SK-N-SH treated with all-trans-retinoic acid at 6 μM for 48 hours (cell line): Measurements from ENCODE around the gene NPAS2.

Source experiments
- ATAC-seq: fragments of 200-7000 bp; cut with Tn5 transposase; 3 replicates; pipeline ENCODE4 v1.9.1; 2020; ENCODE audit warnings: mild to moderate bottlenecking, moderate library complexity
- ARNTL ChIP-seq: fragments of 450-650 bp; formaldehyde crosslinking; IDR thresholded peaks from 2 replicates; pipeline ENCODE4 v1.5.0; 2020; ENCODE audit warnings: low read depth, mild to moderate bottlenecking, moderate library complexity, borderline replicate concordance
- CSDC2 ChIP-seq: fragments of 250-450 bp; sonication (Bioruptor Pico); IDR thresholded peaks from 2 replicates; pipeline ENCODE4 v1.5.0; 2020; ENCODE audit warnings: mild to moderate bottlenecking, moderate library complexity
- ESRRG ChIP-seq: fragments of 250-450 bp; sonication (Bioruptor Pico); IDR thresholded peaks from 2 replicates; pipeline ENCODE4 v1.6.1; 2021; ENCODE audit warnings: mild to moderate bottlenecking
- GLIS3 ChIP-seq: fragments of 250-450 bp; sonication (Bioruptor Pico); IDR thresholded peaks from 2 replicates; pipeline ENCODE4 v1.5.0; 2020; ENCODE audit warnings: mild to moderate bottlenecking, moderate library complexity
- OSR1 ChIP-seq: fragments of 250-450 bp; sonication (Bioruptor Pico); IDR thresholded peaks from 2 replicates; pipeline ENCODE4 v1.8.0; 2022; ENCODE audit warnings: moderate library complexity, mild to moderate bottlenecking, inconsistent platforms
- PPARA ChIP-seq: fragments of 250-450 bp; sonication (Bioruptor Pico); IDR thresholded peaks from 2 replicates; pipeline ENCODE4 v1.5.0; 2020; ENCODE audit warnings: mild to moderate bottlenecking, borderline replicate concordance
- RARB ChIP-seq: fragments of 250-450 bp; sonication (Bioruptor Pico); IDR thresholded peaks from 2 replicates; pipeline ENCODE4 v1.8.0; 2021; ENCODE audit warnings: mild to moderate bottlenecking, moderate library complexity
- SNAI2 ChIP-seq: fragments of 250-450 bp; sonication (Bioruptor Pico); IDR thresholded peaks from 2 replicates; pipeline ENCODE4 v1.5.0; 2020; ENCODE audit warnings: mild to moderate bottlenecking, moderate library complexity
- TOX ChIP-seq: fragments of 250-450 bp; sonication (Bioruptor Pico); IDR thresholded peaks from 2 replicates; pipeline ENCODE4 v1.8.0; 2021; ENCODE audit warnings: mild to moderate bottlenecking, moderate library complexity, borderline replicate concordance
- ZFP3 ChIP-seq: fragments of 250-450 bp; sonication (Bioruptor Pico); IDR thresholded peaks from 2 replicates; pipeline ENCODE4 v1.5.0; 2020; ENCODE audit warnings: mild to moderate bottlenecking, moderate library complexity
- ZNF565 ChIP-seq: fragments of 450-650 bp; formaldehyde crosslinking; conservative IDR thresholded peaks from 2 replicates; pipeline ENCODE4 v1.5.0; 2020; ENCODE audit warnings: low read depth, mild to moderate bottlenecking, moderate library complexity
- ZNF70 ChIP-seq: fragments of 450-650 bp; formaldehyde crosslinking; IDR thresholded peaks from 2 replicates; pipeline ENCODE4 v1.5.0; 2020; ENCODE audit warnings: mild to moderate bottlenecking, moderate library complexity
- ZNF8 ChIP-seq: fragments of 450-650 bp; formaldehyde crosslinking; IDR thresholded peaks from 2 replicates; pipeline ENCODE4 v1.5.0; 2020; ENCODE audit warnings: mild to moderate bottlenecking, moderate library complexity
- TF ChIP-seq, protein P1 (sequence below): fragments of 250-450 bp; sonication (Bioruptor Pico); IDR thresholded peaks from 2 replicates; pipeline ENCODE4 v1.5.1; 2021; ENCODE audit warnings: mild to moderate bottlenecking, moderate library complexity
- TF ChIP-seq, protein P2 (sequence below): fragments of 250-450 bp; sonication (Bioruptor Pico); IDR thresholded peaks from 2 replicates; pipeline ENCODE4 v1.8.0; 2021; ENCODE audit warnings: low read depth, mild to moderate bottlenecking, moderate library complexity, borderline replicate concordance
- TF ChIP-seq, protein P3 (sequence below): fragments of 250-450 bp; sonication (Bioruptor Pico); IDR thresholded peaks from 2 replicates; pipeline ENCODE4 v1.5.1; 2020; ENCODE audit warnings: low read depth, mild to moderate bottlenecking, moderate library complexity
- TF ChIP-seq, protein P4 (sequence below): fragments of 250-450 bp; sonication (Bioruptor Pico); IDR thresholded peaks from 2 replicates; pipeline ENCODE4 v1.8.0; 2020; ENCODE audit warnings: mild to moderate bottlenecking, moderate library complexity, borderline replicate concordance

Gene NPAS2

DNA sequence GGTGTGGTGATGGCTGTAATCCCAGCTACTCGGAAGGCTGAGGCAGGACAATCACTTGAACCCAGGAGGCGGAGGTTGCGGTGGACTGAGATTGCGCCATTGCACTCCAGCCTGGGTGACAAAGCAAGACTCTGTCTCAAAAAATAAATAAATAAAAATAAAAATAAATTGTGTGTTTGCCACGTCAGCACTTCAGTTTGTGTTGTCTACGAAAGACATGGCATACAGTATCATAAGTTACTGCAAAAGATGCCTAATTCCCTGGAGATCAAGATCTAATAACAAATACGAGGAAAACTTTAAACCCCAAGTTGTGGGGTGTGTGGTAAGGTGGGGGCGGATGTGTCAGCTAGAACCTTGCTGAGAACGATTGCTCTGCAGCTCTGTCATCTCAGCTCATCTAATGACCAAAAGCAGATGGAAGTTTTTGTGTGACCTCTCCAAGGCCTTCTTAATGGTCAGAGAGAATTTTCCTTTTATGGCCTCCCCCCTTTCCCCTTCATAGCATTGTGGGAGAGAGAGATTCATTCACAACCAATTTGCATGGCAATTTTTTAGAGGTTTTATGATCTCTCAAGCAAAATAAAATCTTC lies 11.3 kb downstream of the NPAS2 start:
- no peak; the same call in 2 of the 3 replicates for ATAC-seq
- TF ChIP-seq, protein P1, sequence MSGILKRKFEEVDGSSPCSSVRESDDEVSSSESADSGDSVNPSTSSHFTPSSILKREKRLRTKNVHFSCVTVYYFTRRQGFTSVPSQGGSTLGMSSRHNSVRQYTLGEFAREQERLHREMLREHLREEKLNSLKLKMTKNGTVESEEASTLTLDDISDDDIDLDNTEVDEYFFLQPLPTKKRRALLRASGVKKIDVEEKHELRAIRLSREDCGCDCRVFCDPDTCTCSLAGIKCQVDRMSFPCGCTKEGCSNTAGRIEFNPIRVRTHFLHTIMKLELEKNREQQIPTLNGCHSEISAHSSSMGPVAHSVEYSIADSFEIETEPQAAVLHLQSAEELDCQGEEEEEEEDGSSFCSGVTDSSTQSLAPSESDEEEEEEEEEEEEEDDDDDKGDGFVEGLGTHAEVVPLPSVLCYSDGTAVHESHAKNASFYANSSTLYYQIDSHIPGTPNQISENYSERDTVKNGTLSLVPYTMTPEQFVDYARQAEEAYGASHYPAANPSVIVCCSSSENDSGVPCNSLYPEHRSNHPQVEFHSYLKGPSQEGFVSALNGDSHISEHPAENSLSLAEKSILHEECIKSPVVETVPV (CRISPR knock-in tag), result no peak
- TF ChIP-seq, protein P2, sequence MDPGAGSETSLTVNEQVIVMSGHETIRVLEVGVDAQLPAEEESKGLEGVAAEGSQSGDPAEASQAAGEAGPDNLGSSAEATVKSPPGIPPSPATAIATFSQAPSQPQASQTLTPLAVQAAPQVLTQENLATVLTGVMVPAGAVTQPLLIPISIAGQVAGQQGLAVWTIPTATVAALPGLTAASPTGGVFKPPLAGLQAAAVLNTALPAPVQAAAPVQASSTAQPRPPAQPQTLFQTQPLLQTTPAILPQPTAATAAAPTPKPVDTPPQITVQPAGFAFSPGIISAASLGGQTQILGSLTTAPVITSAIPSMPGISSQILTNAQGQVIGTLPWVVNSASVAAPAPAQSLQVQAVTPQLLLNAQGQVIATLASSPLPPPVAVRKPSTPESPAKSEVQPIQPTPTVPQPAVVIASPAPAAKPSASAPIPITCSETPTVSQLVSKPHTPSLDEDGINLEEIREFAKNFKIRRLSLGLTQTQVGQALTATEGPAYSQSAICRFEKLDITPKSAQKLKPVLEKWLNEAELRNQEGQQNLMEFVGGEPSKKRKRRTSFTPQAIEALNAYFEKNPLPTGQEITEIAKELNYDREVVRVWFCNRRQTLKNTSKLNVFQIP (CRISPR knock-in tag), result no peak
- TF ChIP-seq SNAI2 (no peak), PPARA (CRISPR knock-in tag) (no peak)

DNA sequence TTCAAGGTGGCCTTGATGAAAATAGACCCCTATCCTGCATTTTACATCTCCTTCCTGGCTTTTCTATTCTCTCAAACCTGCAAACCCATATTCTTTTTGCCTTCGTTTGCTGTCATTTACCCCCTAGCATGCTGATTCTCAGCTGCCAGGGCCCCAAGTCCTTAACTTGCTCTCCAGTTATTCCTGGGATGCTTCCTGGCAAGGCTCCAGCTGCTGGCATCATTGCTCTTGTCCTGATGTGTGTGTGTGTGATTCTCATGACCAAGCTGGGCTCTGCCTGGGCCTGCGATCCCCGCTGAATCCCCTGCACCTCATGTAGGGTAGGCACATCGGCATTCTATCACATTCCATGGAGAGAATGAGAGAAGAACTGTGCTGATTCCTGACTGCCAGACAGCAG lies 11.9 kb downstream of the NPAS2 start:
- TF ChIP-seq OSR1 (no peak), TOX (no peak), ZNF70 (CRISPR knock-in tag) (no peak)
- peak; percentile 51 for ATAC-seq

DNA sequence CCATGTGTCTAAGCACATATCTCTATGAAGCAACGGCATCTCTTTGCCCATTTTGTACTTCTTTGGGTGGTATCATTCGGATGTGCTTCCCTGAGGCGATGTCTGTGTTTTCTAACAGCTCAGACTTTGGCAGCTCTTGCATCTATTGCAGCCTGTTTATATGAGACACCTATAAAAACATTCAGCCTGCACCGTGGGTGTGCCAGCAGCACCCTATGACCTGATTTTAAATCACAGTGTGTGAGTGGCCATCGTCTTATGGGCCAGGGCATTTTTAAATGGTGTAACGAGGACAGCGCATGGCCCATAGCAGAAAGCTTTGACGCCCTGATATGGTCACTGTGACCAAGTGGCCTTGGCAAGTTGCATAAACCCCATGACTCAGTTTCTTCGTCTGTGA lies 12.9 kb downstream of the NPAS2 start:
- TF ChIP-seq ARNTL (CRISPR knock-in tag) (no peak), RARB (no peak)
- ATAC-seq, result no peak

DNA sequence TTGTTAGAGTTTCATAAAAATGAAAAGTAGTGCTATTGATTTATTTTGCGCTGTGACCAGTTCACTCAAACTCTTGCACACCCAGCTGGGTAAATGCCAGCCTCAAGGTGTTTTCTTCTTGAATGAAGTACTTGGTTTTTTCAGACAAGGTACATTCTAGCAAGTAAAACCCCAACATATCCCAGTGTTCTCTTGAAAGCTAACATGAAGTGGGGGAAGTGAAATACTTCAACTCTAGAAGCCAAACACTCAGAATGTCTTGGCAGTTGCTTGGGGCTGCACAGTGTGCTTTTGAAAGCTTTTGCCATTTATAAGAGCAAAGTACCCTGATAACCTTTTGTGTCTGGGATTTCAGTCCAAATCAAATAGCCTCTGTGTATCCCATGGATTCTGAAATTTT lies 13.4 kb downstream of the NPAS2 start:
- no peak for ATAC-seq
- TF ChIP-seq TOX (no peak), ESRRG (no peak), ARNTL (CRISPR knock-in tag) (no peak), RARB (no peak), CSDC2 (no peak), PPARA (CRISPR knock-in tag) (no peak), ZNF8 (no peak)
- TF ChIP-seq, protein P1 (CRISPR knock-in tag), result no peak
- TF ChIP-seq, protein P3, sequence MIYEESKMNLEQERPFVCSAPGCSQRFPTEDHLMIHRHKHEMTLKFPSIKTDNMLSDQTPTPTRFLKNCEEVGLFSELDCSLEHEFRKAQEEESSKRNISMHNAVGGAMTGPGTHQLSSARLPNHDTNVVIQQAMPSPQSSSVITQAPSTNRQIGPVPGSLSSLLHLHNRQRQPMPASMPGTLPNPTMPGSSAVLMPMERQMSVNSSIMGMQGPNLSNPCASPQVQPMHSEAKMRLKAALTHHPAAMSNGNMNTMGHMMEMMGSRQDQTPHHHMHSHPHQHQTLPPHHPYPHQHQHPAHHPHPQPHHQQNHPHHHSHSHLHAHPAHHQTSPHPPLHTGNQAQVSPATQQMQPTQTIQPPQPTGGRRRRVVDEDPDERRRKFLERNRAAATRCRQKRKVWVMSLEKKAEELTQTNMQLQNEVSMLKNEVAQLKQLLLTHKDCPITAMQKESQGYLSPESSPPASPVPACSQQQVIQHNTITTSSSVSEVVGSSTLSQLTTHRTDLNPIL (CRISPR knock-in tag), result no peak

DNA sequence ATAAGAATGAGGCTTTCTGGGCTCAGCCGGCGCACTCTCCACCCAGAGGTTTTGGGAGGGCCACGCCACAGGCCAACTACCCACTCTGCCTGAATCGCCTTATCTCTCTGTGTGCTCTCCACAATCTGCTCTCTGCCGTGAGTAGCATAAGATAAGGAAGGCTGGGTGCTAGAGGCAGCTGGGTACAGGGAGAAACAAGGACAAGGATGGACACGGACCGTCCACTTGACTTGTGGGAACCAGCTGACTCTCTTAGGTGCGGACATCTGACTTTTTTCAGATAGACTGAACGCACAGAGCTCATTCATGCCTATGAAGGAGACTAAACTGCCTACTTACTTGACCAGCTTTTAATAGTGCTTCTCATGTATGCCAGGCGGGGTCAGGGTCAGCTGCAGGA lies 14.3 kb downstream of the NPAS2 start:
- no peak for TF ChIP-seq PPARA (CRISPR knock-in tag)
- TF ChIP-seq, protein P3 (CRISPR knock-in tag), result no peak
- TF ChIP-seq ZNF70 (CRISPR knock-in tag), result no peak
- TF ChIP-seq ESRRG, result no peak
- TF ChIP-seq ZFP3 (CRISPR knock-in tag), result no peak
- TF ChIP-seq, protein P1 (CRISPR knock-in tag), result no peak
- TF ChIP-seq, protein P4, sequence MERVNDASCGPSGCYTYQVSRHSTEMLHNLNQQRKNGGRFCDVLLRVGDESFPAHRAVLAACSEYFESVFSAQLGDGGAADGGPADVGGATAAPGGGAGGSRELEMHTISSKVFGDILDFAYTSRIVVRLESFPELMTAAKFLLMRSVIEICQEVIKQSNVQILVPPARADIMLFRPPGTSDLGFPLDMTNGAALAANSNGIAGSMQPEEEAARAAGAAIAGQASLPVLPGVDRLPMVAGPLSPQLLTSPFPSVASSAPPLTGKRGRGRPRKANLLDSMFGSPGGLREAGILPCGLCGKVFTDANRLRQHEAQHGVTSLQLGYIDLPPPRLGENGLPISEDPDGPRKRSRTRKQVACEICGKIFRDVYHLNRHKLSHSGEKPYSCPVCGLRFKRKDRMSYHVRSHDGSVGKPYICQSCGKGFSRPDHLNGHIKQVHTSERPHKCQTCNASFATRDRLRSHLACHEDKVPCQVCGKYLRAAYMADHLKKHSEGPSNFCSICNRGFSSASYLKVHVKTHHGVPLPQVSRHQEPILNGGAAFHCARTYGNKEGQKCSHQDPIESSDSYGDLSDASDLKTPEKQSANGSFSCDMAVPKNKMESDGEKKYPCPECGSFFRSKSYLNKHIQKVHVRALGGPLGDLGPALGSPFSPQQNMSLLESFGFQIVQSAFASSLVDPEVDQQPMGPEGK (CRISPR knock-in tag), result no peak
- no peak for TF ChIP-seq ZNF565 (CRISPR knock-in tag)
- TF ChIP-seq GLIS3 (CRISPR knock-in tag), result no peak
- no peak for TF ChIP-seq RARB
- no peak for TF ChIP-seq ARNTL (CRISPR knock-in tag)
- no peak for ATAC-seq
